GM21390 (cell line): ENCODE data around the gene PRICKLE4.
"Not testable (repeated sequence)": the region's sequence is repeated elsewhere in the genome, so short reads cannot be mapped to it uniquely, and the experiment has no call there.

Source experiments
- ATAC-seq: cut with Tn5 transposase; IDR thresholded peaks from one replicate; pipeline ENCODE4 v1.9.1; 2021; ENCODE audit not compliant: unreplicated experiment

The PRICKLE4 gene

DNA sequence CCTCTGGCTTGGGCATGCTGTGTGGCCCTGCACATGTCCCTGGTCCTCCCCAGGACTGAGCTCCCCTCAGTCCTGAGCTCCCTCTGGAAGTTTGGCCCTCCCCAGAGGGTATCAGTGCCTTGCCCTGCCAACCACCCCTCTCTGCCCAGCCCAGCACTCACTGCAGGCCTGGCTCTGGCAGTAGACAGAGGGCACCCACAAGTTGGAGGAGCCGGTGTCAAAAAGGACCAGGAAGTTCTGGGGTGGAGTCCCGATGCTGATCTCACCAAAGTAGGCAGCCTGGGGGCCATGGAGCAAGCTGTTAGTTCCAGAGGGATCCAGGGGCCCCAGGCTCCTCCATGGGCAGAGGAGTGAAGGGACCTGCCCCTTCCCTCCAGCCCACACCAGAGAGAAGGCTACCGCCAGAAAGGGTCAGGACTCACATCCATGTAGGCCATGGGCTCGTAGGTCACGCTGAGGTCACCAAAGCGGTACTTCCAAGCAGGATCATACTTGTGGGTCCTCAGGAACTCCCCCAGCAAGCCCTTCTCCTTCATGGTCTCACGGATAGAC, 36.3 kb upstream of the PRICKLE4 start:
- ATAC-seq: no peak

DNA sequence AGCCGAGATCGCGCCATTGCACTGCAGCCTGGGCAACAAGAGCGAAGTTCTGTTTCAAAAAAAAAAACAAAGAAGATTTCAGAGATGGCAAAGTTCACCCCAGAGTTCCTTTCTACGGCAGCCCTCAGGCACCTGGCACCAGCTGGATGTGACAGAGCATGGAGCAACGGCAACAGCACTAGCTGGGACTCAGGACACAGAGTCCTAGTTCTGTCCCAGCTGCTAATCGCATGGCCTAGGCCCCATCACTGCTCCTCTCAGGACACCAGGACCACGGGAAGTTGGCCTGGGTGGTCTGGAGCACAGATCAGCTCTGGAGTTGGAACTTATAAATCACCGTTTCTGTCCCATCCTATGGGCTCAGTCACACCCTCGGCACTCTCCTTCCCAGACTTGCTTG, 34.5 kb upstream of the PRICKLE4 start:
- no peak for ATAC-seq

DNA sequence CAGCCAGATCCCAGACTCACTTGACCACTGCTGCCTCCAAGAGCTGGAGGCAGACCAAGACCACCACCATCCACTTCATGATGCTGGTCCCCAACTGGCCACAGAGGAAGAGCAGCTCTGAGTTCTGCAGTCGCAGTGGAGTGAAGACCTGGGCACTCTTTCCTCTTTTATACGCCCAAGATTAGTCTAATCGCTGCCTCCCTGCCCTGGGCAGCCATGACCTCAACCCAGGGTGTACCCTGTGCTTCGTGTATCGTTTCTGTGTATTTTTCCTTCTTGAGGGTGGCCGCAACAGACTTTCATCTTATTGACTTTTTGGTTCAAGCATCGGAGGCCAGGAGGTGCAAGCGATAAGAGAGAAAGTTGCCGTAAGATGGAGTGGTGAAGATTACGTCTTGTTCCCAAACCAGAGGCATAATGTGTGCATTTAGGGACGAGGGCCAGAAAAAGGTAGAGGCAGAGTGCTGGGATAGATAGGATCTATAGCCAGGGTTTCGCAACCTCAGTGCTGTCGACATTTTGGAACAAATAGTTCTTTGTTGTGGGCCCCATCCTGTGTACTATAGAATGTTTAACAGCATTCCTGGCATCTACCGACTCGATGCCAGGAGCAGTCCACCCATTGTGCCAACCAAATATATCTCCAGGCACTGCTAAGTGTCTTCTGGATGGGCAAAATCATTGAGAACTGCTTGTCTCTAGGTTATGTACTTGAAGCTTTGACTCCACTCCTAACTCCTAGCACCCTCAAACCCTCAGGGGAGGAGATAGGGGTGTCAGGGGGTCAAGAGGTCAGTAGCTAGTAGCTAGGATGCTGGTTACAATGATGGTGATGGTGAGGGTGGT, 33.1 kb upstream of the PRICKLE4 start, which contains the start of gene PGC:
TSS of gene PGC (minus strand) at position 142 of the 846 bp plus-strand sequence. CDS start at position 79, 63 bp downstream.
- ATAC-seq: no peak

DNA sequence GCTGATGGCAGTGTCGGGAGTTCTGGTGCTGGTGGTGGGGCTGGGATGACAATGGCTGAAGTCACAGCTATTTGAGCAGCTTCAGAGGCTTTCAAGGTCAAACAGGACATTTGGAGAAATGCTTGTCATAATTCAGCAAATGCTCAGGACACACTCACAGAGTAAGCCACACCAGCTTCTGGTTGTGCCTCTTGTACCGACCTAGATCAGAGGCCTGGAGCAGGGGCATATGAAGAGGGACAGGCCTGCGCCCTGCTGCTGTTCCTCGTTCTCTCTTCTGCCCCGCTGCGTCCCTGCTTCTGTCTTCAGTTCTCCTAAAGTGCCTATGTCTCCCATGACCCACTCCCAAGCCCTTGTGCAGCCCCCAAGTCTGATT, 32.5 kb upstream of the PRICKLE4 start:
- ATAC-seq: no peak

DNA sequence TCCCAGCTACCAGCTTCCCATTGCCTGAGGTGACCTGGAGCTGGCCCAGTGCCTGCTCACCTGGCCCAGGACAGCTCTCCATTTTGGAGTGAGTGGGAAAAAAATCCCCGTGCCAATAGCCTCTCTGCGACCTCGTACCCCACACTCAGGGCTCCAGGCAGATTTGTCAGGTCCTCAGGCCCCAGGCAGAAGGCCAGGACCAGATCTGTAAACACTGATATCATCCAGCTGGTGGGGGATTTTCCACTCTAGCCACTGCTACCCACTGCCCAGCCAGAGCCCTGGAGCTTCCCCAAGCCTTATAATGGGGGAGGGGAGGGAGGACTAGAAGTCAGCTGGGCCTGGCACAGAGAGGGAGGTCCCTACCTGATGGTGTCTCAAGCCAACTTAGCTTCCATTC, 32.0 kb upstream of the PRICKLE4 start:
- ATAC-seq: no peak

DNA sequence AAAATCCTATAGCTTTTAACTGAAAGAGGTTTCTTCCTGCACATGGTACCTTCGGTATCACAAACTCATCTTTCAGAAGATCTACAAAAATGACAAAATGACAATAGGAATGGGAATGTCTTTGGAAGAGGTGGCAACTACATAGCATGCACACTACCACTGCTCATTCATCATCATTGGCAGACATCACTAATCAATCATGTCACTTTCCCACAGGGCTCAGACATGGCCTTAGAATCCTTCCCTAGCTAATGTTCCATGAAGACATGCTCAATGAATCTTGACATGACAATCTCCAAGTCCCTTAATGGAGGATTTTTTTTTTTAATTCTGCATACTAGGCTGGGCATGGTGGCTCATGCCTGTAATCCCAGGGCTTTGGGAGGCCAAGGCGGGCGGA, 30.2 kb upstream of the PRICKLE4 start:
- no peak for ATAC-seq

DNA sequence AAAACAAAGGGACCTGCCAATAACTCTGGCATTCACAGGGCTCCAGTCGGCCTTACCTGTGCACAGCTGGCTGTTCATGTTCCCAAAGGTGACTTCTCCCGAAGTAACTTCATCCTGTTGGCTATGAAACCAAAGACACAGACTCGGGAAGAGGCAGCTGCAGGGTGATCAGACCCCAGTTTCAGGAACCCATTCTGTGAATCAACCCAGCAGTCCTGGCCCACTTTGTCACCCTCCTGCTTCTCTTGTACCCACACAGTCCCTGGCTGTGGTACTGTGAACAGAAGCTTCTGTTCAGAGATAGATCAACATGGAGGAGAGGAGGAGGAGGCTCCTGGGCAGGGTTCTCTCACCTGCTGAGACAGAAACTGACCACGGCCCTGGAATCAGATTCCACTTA, 24.7 kb upstream of the PRICKLE4 start:
- ATAC-seq: no peak

DNA sequence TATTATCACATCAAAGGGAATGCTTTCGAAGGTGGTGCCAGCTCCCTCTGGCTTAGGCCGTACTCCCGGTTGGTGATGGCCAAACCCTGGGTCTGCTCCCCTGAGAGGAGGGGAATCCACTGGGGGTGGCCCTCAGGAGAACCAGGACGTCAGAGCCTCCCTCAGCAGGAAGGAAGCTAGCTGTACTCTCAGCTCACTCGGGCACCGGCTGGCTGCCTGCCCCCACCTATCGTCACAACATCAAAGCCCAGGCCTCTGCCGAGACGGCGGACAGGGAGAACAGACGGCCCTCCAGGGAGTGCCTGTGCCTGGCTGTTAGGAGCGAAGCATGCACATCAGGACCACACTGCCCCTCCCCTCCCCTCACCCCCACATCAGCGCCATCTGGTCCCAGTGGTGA, 24.2 kb upstream of the PRICKLE4 start:
- no peak for ATAC-seq

DNA sequence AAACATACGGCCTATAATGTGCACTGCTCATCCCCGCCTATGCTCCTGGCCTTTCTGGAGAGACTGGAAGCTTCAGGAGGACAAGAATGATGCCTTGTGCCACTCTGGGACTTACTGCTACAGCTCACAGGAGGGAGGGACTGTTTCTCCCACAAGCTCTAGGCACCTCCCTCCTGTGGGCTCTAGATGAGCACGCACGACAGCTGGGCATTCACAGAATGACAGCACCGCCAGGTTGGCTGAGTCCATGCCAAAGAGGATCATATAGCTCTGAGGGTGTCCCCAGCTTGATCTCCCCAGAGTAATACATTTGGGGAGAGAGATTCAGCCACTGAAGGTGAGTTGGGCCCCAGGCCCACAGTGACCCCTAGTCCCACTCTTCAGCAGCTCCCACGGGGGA, 23.3 kb upstream of the PRICKLE4 start:
- no peak for ATAC-seq

DNA sequence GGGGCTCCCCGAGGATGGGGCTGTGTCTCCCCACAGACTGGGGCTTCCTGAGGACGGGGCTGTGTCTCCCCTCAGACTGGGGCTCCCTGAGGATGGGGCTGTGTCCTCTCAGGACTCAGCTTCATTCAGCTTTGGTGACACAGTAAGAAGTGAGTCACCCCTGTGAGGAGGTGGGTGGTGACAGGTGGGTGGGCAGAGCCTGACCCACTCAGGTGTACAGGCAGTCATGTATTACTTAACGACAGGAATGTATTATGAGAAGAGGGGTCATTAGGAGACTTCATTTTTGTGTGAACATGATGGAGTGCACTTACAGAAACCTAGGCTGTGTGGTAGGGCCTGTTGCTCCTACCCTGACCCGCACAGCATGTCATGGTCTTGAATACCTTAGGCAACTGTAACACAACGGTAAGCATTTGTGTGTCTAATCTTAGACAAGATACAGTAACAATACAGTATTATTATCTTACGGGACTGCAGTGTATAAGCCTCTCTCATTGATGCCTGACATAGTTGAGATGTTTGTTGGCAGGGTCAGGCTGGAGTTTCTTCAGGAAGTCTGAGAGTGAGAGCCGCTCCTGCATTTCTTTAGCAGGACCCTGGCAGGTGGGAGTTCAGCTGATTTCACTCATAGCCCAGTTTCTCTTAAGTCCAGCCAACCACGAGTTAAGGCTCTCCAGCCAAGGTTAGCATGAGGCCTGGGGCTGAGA, 22.5 kb upstream of the PRICKLE4 start:
- ATAC-seq: no peak

DNA sequence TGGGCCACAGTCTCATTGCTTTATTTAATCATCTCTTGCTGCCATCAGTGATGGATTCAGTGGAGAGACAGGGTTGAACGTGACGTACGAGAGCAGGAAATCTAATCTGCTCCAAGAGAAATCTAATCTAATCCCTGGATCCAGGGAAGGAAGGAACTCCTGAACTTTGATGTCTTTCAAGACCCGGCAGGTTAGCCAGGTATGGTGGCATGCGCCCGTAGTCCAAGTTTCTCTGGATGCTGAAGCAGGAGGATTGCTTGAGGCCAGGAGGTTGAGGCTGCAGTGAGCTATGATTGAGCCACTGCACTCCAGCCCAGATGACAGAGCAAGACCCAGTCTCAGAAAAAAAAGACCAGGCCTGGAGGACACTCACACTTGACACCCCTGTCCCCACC, 21.9 kb upstream of the PRICKLE4 start:
- no peak for ATAC-seq

DNA sequence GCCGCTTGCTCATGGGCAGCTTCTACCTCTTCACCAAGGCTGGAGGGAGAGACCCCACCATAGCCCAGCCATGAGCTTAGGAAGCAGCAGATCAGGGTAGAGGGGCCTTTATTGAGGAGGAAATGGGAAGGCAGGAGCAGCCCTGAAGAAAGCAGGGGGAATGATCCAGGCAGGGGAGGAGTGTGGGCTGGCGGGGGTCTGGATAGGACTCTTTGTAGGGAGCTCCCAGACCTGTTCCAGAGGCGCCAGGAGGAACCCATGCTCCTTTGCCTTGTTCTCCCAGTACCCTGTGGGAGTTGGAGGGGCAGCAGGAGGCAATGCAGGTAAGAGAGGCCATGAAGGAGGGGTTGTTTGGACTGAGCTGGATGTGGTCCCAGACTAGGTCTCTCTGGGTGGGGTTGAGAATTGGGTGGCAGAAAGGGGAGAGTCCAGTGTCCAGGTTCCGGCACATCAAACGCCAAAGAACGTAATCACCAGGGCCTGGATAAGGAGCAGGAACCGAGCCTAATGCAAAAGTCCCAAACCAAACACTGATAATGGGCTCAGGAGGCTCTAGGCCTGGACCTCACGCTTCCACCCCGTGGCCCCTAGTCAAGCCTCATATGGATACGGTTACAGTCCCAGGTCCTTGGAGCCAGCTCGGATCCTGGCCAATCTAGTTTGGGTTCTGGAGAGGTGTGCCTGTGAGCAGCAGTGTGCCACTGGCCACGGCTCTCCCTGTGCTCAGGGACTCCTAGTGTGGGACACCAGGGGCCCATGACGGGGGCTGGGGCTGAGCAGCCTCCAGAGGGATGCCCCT, 21.3 kb upstream of the PRICKLE4 start:
- no peak for ATAC-seq

DNA sequence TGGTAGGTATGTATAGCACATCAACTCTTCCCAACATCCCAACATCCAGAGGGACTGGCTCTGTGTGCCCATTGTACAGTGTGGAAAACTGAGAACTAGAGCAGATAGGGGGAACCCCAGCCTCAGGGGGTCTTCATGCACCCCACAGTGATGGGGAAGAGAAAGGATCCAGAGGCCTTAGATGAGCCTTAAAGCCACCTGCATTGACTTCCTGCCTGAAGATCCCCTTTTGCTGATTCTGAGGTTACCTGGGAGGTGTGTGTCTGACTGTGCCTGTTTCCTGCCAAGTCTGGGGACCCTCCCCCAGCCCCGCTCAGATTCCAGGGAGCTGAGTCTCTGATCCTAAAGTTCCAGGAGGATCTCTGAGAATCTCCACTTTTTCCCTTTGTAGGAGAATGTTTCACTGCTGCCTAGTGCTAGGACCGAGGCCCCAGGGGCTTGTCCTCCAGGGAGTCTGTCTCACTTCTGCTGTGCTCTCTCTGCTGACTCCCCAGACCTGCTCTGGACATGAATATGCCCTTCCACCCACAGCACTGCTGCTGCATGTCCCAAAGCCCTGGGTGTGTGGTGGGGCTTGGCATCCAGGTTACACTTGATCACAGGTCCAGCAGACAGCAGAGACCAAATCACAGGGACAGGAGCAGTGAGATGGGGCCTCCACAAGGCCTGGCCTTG, 20.5 kb upstream of the PRICKLE4 start:
- ATAC-seq: no peak

DNA sequence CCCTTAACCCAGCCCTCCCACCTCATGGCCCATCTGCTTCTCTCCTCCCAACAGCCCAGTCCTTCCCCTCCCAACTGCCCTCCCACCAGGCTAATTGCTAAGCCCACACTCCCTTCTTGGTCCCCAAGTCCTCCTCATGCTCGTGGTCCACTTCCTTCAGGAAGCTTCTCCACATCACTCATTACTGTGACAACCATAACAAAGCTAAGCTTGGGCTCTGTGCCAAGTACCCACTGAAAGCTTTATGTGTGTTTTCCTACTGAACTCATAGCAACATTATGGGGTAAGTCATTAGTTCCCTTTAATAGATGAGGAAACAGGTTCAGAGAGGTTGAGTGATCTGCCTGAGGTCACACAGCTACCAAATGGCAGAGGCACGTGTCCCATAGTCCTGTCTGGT, 17.1 kb upstream of the PRICKLE4 start:
- no peak for ATAC-seq

DNA sequence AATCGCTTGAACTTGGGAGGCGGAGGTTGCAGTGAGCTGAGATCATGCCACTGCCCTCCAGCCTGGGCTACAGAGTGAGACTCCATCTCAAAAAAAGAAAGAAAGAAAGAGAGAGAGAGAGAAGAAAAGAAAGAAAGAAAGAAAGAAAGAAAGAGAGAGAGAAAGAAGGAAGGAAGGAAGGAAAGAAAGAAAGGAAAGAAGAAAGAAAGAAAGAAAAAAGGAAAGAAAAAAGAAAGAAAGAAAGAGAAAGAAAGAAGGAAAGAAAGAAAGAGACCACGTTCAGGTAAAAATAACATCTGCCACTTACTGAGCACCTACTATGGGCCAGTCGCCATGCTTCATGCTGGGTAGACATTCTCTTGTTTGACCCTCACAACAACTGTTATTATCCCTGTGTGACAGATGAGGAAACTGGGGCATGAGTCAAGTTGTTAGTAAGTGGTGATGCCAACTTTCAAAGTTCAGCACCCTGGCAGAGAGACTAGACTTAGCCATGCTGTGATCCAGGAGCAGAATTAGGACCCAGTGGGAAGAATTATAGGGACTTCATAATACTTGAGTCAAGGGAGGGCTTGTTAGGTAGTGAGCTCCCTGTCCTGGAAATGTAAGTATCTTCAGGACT, 14.4 kb upstream of the PRICKLE4 start:
- not testable (repeated sequence) for ATAC-seq

DNA sequence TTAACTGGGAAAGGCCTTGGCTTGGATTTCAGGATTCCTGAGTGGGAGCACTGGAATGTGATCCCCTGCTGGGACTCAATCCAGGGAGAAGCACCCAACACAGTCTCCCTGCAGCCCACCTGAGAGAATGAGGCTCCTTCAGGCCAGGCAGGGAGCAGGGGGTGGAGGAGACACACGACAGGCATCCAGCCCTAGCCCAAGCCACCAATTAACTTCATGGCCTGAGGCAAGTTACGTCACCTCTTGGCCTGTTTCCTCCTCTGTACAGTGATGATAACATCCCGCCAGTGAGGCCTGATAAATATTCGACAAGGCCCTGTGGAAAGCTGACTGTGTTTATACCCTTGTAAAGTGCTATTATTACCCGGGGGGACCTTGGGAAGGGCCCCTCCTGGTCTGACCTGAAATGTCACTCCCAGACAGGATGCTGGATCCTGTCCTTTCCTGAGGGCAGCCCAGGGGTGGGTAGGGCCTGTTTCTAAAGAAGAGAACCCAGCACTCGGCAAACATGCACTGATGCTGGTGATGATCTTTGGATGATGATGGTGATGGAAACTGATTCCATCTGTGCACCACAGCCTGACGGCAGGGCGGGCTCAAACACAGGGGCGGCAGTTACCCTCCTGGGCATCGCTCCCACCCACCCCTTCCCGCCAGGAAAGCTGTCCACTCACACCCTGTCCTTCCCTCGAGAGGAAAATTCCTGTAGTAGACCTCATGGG, 13.3 kb upstream of the PRICKLE4 start:
- no peak for ATAC-seq

DNA sequence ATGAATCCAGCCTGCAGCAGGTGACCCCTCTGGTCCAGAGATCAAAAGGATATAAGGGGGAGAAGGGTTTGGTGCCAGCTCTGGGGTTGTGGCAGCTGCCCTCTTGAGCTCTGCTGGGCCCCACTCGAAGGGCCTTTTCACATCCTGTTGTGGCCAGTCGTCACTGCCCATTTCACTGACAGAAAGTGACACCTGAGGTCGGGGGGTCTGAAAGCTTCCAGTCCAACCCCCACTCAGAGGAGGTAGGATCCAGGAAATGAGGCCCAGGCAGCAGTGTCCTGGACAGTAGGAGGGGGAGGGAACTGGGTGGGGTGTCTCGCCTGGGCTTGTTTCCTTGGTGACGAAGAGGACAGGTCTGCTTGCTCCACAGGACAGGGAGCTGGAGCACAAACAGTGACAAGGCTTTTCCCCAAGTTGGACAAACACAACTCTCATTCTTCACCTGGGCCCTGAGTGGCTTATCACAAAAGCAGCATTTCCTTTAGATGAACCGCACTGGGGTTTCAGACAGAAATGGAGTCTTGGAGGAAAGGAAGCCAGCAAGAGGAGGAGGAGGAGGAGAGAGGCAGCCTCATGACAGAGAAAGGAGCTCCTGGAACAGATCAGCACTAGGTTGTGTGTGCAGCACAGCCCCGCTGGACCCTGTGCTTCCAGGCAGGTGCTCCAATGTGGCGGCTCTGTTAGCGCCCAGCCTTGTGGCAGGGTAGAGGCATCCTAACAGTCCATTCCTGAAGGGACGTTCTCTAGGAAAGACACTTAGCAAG, 11.9 kb upstream of the PRICKLE4 start:
- no peak for ATAC-seq

DNA sequence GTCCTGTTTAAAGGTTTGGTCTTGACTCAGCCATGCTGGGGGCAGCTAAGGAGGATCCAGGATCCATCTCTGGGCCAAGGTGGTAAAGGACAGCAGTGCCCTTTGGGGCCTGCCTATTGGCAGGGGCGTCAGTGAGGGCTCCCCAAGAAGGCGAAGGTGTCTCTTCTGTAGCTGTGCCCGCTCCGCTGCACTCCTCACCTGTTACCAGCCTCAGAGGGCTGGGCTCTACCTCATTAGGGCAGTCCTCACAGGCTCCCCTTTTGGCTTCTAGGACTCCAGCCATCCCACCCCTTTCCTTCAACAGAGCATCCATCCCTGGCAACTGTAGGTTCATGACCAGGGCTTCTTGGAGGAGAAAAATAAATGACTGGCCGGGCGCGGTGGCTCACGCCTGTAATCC, 11.2 kb upstream of the PRICKLE4 start:
- no peak for ATAC-seq
